Fibroblast of skin of left quadriceps (primary cell): ENCODE results near the gene SPG11.

Experiments used
- DNase-seq, 2 experiments: peaks; one replicate each; pipeline ENCODE4 v3.0.0-alpha.2; 2013; ENCODE audit warnings: low read depth in 2 of 2

The SPG11 gene

DNA sequence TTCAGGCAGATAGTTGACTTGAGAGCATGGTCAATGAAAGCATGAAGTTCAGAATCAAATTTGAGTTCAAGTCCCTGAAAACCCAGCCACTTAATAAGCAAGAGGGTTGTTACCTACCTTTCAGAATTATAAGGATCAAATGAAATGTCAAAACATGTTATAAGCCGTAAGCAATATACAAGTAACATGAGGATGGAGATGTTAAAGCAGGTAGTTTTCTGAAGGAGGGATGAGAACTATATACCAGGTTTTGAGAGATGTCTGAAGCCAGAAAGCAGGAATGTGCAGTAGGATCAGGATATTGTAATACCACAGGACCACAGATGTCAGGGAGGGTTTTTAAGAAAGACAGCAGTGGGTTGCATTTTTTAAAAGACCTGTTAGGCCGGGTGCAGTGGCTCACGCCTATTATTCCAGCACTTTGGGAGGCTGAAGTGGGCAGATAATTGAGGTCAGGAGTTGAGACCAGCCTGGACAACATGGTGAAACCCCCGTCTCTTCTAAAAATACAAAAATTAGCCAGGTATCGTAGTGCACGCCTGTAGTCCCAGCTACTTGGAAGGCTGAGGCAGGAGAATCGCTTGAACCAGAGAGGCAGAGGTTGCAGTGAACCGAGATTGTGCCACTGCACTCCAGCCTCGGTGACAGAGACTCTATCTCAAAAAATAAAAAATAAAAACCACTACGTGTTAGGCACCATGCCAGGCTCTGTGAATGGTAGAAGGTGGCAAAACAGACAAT, 133.4 kb downstream of the SPG11 start:
- no peak for DNase-seq

GRCh38 chr15:44527241-44527640, 136.2 kb downstream of the SPG11 start:
- no peak for DNase-seq

DNA sequence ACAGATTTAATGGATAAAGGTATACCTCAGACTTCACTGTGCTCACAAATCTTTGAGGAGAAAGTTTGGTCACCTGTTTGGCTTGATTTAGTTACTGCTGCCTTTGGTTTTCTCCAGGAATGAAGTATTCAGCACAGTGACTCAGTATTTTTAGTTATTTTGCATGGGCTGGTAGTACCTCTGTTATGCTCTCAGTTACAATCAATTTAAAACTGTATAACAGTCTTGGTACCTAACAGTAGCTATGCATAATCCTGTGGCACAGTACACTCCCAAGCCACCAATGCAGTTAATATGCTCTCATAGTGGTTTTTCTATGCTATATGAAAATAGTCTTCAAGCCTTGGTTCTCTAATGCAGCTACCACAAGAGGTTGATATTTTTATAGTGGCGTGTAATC, 138.4 kb downstream of the SPG11 start:
- DNase-seq = no peak

DNA sequence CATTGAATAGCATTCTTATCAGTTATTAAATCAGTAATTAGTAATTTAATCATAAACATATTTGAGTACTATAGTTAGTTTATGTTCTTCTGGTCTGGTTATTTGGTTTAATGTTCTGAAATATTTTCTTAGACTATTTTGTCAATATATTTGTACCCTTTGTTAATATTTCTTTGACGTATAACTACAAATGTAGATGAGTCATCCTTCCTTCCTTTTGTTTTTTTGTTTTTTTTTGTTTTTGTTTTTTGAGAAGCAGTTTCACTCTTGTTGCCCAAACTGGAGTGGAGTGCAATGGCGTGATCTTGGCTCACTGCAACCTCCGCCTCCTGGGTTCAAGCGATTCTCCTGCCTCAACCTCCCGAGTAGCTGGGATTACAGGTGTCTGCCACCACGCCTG, 143.9 kb downstream of the SPG11 start:
- DNase-seq = no peak

- no peak for DNase-seq
These were observed 147.0 kb downstream of the SPG11 start for GRCh38 chr15:44516436-44516835.
